ENCODE results near the gene CD300LD.
"Not testable (repeated sequence)": the region's sequence is repeated elsewhere in the genome, so short reads cannot be mapped to it uniquely, and the experiment has no call there.

CD300LD gene

GRCh38 chr17:74637926-74638325, 45.8 kb upstream of the CD300LD start:
- no peaks in the 10 kb centered on the region for H4K20me1 ChIP-seq (ENCODE audit: low read depth, low read length)

GRCh38 chr17:74637265-74637664, 45.2 kb upstream of the CD300LD start:
- H3K9me2 ChIP-seq (replicated peaks; ENCODE audit: insufficient read depth, low read length), result no peaks in the 10 kb centered on the region
- no peaks in the 10 kb centered on the region for H4K20me1 ChIP-seq (ENCODE audit: low read depth, low read length)
- no peaks in the 10 kb centered on the region for H3K27me3 ChIP-seq (ENCODE audit: low read length)
- H3K4me3 ChIP-seq (ENCODE audit: insufficient read depth, low read length, poor library complexity, severe bottlenecking), result no peak overlapping the region
- TF ChIP-seq CTCF (IDR thresholded peaks at IDR 0.05; ENCODE audit: insufficient read depth, low read length, poor library complexity, severe bottlenecking), result no peak
- no peak for TF ChIP-seq EZH2phosphoT487 (conservative IDR thresholded peaks at IDR 0.05; ENCODE audit: low read length)
- no peak overlapping the region for H3K27ac ChIP-seq (ENCODE audit: low read depth, low read length)
- no peaks in the 10 kb centered on the region for H3K79me2 ChIP-seq (ENCODE audit: insufficient read depth, low read length)
- H3K9me3 ChIP-seq (ENCODE audit: insufficient read depth, low read length), result no peaks in the 10 kb centered on the region
- H3K36me3 ChIP-seq (ENCODE audit: low read length), result no peaks in the 10 kb centered on the region
- H3K4me2 ChIP-seq (ENCODE audit: low read depth, low read length, poor library complexity, severe bottlenecking), result no peak overlapping the region
- H2AFZ ChIP-seq (ENCODE audit: low read depth, low read length, severe bottlenecking), result no peak overlapping the region
- no peaks in the 10 kb centered on the region for H3F3A ChIP-seq (ENCODE audit: insufficient read depth)
- no peak overlapping the region for H3K9ac ChIP-seq (ENCODE audit: low read length)

More at GRCh38 chr17:74637926-74638325, 45.8 kb upstream of the CD300LD start:
- Histone ChIP-seq H3K4me2 (ENCODE audit: low read depth, low read length, poor library complexity, severe bottlenecking) (no peak overlapping the region), H3K9me2 (replicated peaks; ENCODE audit: insufficient read depth, low read length) (no peaks in the 10 kb centered on the region), H3K4me3 (ENCODE audit: insufficient read depth, low read length, poor library complexity, severe bottlenecking) (no peak overlapping the region), H3K27ac (ENCODE audit: low read depth, low read length) (no peak overlapping the region), H3K79me2 (ENCODE audit: insufficient read depth, low read length) (no peaks in the 10 kb centered on the region), H3K9me3 (ENCODE audit: insufficient read depth, low read length) (no peaks in the 10 kb centered on the region), H2AFZ (ENCODE audit: low read depth, low read length, severe bottlenecking) (no peak overlapping the region), H3K9ac (ENCODE audit: low read length) (no peak overlapping the region), H3F3A (ENCODE audit: insufficient read depth) (no peaks in the 10 kb centered on the region), H3K27me3 (ENCODE audit: low read length) (no peaks in the 10 kb centered on the region), H3K36me3 (ENCODE audit: low read length) (no peaks in the 10 kb centered on the region)
- TF ChIP-seq CTCF (IDR thresholded peaks at IDR 0.05; ENCODE audit: insufficient read depth, low read length, poor library complexity, severe bottlenecking) (no peak), EZH2phosphoT487 (conservative IDR thresholded peaks at IDR 0.05; ENCODE audit: low read length) (no peak)

GRCh38 chr17:74636541-74637085, 44.5 kb upstream of the CD300LD start:
- H3K27ac ChIP-seq (ENCODE audit: low read depth, low read length); H3F3A ChIP-seq (ENCODE audit: insufficient read depth); H3K4me3 ChIP-seq (ENCODE audit: insufficient read depth, low read length, poor library complexity, severe bottlenecking); H2AFZ ChIP-seq (ENCODE audit: low read depth, low read length, severe bottlenecking); H3K36me3 ChIP-seq (ENCODE audit: low read length); H3K79me2 ChIP-seq (ENCODE audit: insufficient read depth, low read length); H3K9ac ChIP-seq (ENCODE audit: low read length); H3K4me2 ChIP-seq (ENCODE audit: low read depth, low read length, poor library complexity, severe bottlenecking); H3K9me2 ChIP-seq (replicated peaks; ENCODE audit: insufficient read depth, low read length); H3K9me3 ChIP-seq (ENCODE audit: insufficient read depth, low read length); H3K27me3 ChIP-seq (ENCODE audit: low read length); H4K20me1 ChIP-seq (ENCODE audit: low read depth, low read length): not testable (repeated sequence)

GRCh38 chr17:74635418-74635817, 43.3 kb upstream of the CD300LD start:
- H3K79me2 ChIP-seq (ENCODE audit: insufficient read depth, low read length), result no peaks in the 10 kb centered on the region
- no peaks in the 10 kb centered on the region for H3F3A ChIP-seq (ENCODE audit: insufficient read depth)
- H3K9me2 ChIP-seq (replicated peaks; ENCODE audit: insufficient read depth, low read length), result no peaks in the 10 kb centered on the region
- H3K36me3 ChIP-seq (ENCODE audit: low read length), result no peaks in the 10 kb centered on the region
- TF ChIP-seq CTCF (IDR thresholded peaks at IDR 0.05; ENCODE audit: insufficient read depth, low read length, poor library complexity, severe bottlenecking), result no peak
- TF ChIP-seq EZH2phosphoT487 (conservative IDR thresholded peaks at IDR 0.05; ENCODE audit: low read length), result no peak
- no peak overlapping the region for H2AFZ ChIP-seq (ENCODE audit: low read depth, low read length, severe bottlenecking)
- H3K27ac ChIP-seq (ENCODE audit: low read depth, low read length), result no peak overlapping the region
- H3K4me2 ChIP-seq (ENCODE audit: low read depth, low read length, poor library complexity, severe bottlenecking), result no peak overlapping the region
- H4K20me1 ChIP-seq (ENCODE audit: low read depth, low read length), result no peaks in the 10 kb centered on the region
- no peaks in the 10 kb centered on the region for H3K27me3 ChIP-seq (ENCODE audit: low read length)
- no peaks in the 10 kb centered on the region for H3K9me3 ChIP-seq (ENCODE audit: insufficient read depth, low read length)
- no peak overlapping the region for H3K9ac ChIP-seq (ENCODE audit: low read length)
- H3K4me3 ChIP-seq (ENCODE audit: insufficient read depth, low read length, poor library complexity, severe bottlenecking), result no peak overlapping the region

Data from SU-DHL-6 (cell line).